Gastrocnemius medialis (tissue), 4 donors: ENCODE measurements around the gene PIP5K1C.

Experiments
- POLR2A ChIP-seq, 2 donors: fragments of 450-650 bp; IDR thresholded peaks; one replicate each; pipeline ENCODE4 v1.6.1; 2017; ENCODE audit warnings: antibody characterized with exemption in 2 of 2, mild to moderate bottlenecking in 2 of 2, moderate library complexity in 2 of 2
- TF ChIP-seq, protein P1 (sequence below), 5 experiments: fragments of 450-650 bp in 3 of 5; fragments of 200-600 bp in 2 of 5; sonication (generic) in 2 of 5; IDR thresholded peaks in 4 of 5; conservative IDR thresholded peaks in 1 of 5; 1 replicate in 4 of 5; 2 replicates in 1 of 5; pipeline ENCODE4 v1.5.1; 2016 to 2019; ENCODE audit warnings: antibody characterized with exemption in 5 of 5, mild to moderate bottlenecking in 3 of 5, moderate library complexity in 3 of 5

DNA sequence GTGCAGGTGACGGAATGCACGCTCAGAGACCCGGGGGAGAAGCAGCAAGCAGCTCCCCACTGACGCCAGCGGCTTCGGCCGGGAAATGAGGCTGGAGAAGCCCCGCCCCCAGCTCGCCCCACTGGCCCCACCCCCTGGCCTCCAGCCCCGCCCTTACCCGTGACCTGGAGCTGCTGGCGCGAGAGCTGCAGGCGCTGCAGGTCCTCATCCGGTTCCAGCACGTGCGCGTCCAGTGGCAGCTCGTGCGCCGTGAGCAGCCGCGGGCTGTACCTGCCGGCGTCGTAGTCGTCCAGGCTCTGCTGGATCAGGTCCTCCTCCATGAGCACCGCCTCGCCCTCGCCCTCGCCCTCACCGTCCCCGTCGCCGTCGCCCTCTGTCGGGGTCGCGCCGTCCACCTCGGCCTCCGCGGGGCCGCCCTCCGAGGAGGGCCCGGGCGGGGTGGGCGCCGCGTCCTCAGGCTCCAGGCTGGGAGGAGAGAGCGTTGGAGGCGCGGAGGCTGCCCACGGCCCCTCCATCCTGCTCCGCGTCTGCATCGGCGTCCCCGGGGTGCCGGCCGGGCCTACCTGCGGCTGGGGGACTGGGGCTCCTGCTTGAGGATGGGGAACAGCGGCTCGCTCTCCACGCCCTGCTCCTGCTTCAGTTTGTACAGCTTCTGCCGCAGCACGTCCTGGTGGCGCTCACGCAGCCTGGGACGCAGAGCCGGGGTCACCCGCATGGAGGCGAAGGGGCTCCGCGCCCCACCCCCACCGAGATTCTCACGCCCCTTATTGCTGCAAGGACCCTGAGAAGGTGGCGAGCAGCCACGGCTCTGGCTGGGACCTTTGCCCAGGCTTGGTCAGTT lies 87.1 kb downstream of the PIP5K1C start:
- TF ChIP-seq POLR2A (IDR thresholded peaks at IDR 0.05): no peak
- TF ChIP-seq, protein P1, sequence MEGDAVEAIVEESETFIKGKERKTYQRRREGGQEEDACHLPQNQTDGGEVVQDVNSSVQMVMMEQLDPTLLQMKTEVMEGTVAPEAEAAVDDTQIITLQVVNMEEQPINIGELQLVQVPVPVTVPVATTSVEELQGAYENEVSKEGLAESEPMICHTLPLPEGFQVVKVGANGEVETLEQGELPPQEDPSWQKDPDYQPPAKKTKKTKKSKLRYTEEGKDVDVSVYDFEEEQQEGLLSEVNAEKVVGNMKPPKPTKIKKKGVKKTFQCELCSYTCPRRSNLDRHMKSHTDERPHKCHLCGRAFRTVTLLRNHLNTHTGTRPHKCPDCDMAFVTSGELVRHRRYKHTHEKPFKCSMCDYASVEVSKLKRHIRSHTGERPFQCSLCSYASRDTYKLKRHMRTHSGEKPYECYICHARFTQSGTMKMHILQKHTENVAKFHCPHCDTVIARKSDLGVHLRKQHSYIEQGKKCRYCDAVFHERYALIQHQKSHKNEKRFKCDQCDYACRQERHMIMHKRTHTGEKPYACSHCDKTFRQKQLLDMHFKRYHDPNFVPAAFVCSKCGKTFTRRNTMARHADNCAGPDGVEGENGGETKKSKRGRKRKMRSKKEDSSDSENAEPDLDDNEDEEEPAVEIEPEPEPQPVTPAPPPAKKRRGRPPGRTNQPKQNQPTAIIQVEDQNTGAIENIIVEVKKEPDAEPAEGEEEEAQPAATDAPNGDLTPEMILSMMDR (IDR thresholded peaks at IDR 0.05 in 4 of 5, conservative IDR thresholded peaks at IDR 0.05 in 1 of 5): no peak
